ENCODE measurements around the gene KRTAP10-1.
"Not testable (repeated sequence)": the region's sequence is repeated elsewhere in the genome, so short reads cannot be mapped to it uniquely, and the experiment has no call there.

The KRTAP10-1 gene

DNA sequence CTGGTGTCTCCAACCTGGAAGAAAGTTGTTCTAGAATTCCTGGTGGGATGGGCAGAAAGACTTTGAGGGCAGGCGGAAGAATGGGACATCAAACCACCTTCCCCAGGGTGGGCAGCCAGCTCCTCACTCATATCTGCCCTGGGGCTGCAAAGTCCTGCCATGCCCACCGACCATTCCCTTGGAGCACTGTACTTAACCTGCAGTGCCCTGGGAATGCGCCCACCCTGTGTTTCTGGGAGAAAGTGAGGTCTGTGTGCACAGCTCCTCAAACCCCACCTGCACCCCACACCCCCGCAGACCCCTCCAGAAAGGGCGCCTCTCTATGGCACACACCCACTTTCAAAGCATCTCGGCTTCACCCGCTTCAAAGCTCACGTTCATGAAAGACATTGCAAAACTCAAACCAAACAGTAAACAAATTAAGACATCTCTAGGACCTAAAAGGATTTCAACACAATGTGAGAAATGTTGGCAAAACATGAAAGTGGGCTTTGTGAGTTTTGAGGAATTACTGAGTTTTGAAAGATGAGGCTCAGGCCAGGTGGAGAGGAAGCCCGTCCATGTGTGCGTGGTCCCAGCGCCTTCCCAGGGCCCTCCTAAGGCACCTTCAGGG, 25.1 kb downstream of the KRTAP10-1 start:
- no peak for DNase-seq

DNA sequence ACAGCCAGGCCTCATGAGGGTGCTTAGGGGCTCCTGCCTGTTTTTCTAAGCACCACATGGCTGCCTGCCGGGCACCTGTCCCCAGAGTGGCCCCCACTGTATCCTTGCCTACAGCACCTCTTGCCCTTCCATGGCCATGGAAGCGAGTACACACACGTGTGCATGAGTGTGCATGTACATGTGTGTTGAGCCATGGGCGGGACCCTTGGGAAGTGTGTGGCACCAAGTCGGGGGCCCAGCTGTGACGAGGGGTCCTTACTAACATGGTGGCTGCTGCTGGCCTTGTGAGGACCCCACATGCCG, 25.8 kb downstream of the KRTAP10-1 start:
- no peak for DNase-seq

DNA sequence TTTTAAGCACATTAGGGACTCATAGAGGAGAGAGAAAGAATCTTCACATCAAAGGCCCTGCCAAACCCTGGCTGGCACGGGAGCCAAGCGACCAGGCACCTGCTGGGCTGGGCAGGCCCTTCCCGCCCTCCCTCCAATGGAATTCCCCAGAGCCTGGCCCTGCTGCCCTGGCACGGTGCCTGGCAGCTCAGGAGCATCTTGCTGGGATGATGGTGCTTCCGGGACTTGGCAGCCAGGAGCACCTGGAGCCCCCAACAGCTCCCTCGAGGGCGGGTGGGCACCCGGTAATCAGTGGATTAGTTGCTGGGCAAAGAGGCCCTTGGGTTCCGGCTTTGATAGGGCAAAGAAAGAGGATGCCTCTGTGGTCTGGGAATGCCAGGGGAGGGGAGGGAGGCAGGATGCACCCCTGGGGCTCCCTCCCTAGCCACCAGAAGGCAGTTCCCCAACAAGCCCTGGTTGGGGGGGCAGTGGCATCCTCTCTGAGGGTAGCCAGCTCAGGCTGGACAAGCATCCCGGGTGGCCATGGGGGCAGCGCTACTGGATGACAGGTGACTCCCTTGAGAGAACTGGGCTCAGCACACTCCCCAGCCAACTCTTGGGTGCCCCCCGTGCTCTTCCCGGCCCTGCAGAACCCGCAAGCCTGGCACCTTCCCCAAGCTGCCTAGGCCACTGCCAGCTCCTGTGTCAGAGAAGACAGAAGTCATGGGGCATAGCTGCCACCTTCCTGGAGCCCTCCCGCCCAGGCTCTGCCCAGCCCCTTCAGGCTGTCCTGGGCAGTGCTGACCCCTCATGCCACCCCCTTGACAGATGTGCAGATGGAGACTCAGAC, 26.4 kb downstream of the KRTAP10-1 start:
- DNase-seq, result no peak

DNA sequence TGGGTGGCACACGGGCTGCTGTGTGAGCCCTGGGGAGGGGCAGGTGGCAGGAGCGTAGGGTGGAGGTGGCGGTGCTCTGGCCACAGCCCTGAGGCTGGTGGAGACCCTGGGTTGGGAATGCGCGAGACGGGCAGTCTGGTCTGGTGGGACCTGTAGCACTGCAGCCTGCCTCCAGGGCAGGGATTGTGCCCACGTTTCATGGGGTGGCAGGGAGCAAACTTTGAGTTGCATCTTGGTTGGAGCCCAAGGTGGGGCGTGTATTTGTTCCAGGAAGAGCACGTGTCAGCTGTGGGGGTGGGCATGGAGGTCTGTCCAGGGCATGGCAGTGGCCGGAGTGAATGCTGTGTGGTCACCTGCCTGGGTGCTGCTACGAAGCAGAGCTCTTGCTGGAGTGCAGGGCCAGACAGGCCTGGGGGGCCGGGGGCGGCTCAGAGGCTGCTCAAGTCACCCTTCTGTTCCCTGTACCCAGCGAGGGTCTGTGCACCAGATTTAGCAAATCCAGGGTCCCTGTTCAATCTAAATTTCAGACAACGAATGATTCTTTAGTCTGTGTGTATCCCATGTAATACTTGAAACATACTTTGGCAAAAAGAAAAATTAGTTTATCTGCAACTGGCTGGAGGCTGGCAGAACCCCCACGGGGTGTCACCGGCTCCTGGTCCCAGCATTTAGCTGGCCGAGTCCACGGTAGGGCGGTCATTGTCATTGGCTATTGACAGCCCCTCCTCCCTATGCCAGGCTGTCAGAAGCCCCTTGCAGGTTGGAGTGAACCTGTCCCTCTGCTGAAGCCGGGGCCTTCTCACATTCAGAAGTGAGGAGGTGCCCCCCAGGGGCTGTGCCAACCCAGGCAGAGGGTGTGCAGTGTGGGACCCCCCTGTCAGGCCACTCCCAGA, 27.3 kb downstream of the KRTAP10-1 start:
- no peak for DNase-seq

DNA sequence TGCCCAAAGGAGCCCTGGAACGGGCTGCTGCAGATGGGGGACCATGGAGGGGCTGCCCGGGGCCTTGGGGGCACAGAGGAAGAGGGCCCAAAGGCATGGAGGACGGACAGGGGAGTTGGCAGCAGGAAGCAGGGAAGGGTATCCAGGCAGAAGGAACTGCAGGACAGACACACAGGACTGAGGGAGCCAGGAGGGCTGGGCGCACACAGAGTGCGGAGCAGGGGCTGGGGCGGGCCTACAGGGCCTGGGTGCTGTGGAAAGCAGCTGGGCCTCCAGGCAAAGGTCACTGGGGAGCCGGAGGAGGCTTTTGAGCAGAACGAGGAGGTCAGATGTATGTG, 28.1 kb downstream of the KRTAP10-1 start:
- DNase-seq, result no peak

DNA sequence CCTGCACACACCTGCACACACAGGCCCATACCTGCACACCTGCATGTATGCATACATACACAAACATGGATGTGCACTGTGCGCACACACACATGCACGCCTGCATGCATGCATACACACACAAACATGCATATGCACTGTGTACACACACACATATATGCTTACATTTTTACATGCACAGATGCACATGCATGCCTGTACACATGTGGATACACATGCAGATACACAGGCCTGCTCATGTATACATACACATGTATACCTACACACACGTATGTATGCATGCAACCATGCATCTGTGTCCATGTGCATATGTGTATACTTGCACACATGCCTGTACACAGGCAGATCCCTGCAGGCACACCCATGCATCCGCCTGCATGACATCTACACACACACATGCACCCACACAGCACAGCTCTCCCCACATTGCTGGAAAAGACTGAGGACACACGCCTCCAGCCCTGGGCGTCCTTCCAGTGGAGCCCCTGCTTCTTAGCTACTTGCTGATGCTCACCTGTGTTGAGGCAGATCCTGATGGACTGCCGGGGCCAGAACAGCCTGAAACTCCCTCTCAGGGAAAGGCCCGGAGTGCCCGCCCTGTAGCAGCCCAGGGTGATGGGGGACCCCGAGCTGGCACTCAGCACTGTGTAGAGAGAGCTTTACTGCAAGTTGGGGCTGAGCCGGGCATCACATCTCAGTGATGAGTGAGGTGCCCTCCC, 28.6 kb downstream of the KRTAP10-1 start:
- DNase-seq, result no peak

DNA sequence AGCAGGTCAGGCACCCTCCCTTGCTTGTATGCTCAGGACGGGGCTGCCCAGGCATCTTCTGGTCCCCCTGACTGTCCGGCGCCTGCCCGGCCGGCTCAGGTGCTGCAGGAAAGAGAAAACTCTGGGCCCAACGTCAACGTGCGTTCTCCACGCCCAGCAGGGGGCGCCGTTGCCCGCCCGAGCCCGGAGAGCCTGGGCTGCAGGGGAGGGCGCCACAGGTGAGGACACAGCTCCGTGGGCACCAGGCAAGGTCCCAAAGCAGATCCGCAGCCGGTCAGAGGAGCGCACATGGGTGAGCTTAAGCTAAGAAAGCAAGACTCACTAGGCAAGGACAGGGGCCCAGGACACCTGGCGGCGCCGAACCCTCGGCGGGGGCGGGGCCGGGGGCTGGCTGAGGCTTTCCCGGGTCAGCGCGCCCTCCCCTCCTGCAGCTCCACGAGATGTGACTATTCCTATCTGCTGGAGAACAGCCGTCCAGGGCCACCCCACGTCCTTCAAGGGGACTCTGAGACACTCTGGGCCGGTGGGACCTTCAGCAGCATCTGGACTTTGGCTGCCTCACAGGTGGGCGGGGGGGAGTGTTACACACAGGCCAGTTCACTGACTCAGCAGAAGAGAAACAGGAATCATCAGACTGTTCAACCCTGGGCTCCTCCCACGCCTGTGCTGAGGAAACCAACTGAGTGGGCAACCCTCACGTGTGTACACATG, 29.3 kb downstream of the KRTAP10-1 start:
- peak; percentile 85 for DNase-seq

DNA sequence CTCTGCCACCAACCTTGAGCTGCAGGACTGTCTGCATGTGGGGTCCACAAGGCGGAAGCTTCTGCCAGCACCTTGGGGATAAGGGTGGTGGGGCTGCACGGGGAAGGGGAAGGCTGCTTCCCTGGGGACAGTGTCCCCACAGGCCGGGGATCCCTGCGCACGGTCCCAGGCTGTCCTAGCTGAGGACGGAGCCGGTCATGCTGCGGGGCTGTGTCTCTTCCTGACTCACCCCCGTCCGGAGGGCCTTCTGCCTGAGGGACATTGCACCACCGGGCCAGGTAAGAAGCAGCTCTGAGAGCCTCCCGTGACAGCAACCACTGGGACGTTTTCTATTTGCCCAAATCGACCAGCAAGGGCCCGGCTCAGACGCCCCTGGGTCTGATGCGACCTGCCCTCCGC, 29.9 kb downstream of the KRTAP10-1 start:
- no peak for DNase-seq

DNA sequence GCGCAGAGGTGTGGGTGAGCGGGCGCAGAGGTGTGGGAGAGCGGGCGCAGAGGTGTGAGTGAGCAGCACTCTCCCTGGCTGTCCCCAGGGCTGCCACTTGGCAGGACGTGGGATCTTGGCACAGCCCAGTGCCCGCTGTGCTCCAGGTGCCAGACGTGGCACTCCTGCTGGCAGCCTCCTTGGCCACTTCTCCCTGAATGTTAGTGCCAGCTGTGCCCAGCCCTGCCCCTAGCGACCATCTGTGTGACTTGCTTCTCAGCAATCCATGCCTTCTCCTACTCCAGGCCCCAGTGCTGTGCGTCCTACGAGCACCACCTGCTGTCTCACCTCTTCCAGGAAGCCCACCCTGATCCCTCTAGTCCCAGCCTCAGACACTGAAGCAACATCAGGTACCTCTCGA, 30.5 kb downstream of the KRTAP10-1 start:
- DNase-seq, result no peak

DNA sequence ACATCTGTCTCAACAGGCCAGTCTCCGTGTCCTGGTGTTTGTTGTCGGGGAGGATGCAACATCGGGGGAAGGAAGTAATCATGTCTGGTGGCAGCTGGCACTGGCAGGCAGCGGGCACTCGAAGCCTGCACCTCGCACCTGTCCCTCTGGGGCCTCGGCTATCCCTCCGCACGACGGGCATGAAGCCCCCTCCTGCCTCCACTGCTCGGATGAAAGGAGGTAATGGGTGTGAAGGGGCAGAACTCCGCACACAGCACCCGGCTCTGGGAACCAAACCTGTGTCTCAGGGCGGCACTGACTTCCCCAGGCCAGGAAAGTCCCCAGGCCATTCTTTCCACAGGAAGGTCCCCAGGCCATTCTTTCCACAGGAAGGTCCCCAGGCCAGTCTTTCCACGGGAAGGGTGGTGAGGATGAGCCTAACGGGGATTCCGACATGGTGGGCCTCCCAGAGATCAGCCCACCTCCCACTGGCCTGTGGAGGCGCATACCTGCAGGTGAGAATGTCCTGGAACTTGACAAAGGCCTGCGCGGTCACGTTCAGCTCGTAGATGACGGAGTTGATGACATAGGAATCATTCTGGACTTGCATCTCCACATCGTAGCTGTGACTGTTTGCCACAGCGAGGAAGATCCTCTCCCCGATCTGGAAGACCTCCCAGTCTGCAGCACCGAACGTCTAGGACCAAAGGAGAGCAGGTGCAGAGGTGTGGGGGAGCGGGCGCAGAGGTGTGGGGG, 31.1 kb downstream of the KRTAP10-1 start:
- no peak for DNase-seq

DNA sequence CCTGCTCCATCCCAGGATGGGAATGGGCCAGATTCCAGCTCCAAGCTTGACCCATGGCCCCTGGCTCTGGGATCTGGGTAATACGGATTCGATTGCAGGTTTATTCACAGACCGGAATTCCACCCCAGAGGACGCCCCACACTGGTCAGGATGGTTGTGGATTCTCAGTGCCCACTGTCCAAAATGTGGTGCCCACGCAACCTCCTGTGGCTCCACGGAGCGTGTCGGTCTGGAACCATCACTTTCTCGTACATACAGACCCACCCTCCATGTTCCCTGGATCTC, 31.6 kb downstream of the KRTAP10-1 start:
- DNase-seq, result no peak

DNA sequence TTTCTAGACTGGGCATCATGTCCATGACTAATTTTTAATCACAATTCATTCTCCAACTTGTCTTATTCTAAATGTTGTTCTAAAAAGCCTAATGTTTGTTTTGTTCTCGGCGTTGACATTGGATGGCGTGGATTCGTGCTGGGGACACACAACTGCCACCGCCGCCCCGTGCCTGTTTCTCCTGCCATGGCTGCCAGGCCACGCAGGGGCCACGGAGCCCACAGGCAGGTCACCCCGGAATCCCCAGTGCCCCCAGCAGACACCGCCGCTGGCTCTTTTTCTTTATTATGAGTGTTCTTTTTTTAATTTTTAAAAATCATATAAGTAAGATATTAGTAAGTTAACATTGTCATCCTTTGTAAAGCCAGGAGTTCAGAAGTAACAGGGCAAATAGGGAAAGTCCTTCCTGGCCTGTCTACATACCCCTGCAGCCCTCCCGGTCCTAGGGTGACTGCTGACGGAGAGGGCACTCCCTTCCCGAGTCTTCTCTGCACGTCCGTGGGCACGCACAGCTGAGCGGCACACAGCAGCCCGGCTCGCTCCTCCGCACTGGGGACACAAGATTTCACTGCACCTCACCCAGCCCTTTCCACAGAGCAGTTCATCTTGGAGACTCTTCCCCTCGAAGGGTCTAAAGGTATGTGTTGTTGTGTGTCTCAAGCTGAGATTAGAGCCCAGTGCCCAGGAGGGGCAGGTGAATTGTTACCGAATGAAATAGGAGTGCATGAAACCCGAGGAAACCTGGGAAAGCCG, 32.1 kb downstream of the KRTAP10-1 start:
- DNase-seq, result no peak

DNA sequence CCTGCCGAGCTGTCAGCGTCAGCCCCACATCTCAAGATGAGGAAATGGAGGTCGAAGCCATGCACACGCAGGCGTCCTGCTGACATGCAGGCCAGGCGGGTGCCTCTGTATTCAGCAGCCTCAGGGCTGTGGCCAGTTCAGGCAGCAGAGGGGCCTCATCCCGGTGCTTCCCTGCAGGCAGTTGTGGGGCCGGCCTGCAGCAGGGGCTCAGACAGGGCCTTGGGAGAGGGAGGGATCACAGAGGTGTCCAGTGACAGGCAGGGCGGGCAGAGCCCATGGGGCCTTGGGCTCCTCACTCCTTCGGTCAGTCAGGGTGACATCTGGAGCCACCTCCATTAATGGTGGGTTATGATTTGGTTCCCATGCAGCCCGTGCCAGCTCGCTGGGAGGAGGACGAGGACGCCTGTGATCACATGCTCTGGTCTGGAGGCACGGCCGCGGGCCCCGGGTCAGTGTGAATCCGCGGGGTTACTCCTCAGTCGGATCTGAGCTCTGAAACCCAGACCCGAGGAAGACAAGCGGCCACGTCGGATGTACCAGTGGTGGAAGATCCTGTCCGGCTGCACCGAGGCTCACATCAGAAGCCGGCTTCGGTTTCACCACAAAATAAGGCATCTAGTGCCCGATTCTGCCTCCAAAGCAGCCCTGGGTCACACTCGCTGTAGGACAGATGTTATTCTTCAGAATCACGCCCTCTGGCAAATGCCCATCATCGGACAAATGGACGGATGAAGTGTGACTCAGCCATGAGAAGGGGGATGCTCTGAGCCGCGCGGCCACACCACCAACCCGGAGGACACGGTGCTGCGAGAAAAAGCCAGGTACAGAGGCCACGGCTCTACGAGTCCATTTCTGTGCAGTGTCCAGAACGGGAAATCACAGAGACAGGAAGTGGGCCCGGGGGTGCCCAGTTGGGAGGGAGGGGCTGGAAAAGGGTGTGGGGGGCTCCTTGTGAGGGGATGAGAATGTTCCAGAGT, 33.4 kb downstream of the KRTAP10-1 start:
- DNase-seq, result no peak

DNA sequence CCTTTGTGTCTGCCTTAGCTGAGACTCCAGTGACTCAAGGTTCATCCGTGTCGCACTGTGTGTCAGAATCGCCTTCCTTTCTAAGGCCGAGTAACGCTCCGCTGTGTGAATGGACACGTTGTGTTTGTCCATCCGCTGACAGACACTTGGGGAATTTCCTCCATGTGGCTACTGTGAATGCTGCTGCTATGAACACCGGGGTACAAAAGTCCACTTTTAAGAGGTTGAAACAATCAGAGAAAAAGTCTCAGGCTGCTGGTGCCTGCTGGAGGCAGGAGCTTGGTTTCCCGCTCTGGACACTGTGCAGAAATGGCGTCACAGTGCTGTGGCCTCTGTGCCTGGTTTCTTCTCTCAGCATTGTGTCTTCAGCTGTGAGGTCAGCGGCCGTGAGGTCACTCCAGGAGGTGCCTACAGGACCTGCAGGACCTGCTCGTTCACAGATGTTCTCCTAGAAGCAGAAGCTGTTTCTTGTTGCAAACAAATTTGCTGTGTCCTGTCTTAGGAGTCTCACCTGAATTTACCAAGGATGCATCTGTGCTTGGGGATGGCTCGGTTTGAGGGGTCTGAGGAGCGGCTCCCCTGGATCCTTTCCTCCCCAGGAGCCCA, 34.2 kb downstream of the KRTAP10-1 start:
- DNase-seq, result no peak

DNA sequence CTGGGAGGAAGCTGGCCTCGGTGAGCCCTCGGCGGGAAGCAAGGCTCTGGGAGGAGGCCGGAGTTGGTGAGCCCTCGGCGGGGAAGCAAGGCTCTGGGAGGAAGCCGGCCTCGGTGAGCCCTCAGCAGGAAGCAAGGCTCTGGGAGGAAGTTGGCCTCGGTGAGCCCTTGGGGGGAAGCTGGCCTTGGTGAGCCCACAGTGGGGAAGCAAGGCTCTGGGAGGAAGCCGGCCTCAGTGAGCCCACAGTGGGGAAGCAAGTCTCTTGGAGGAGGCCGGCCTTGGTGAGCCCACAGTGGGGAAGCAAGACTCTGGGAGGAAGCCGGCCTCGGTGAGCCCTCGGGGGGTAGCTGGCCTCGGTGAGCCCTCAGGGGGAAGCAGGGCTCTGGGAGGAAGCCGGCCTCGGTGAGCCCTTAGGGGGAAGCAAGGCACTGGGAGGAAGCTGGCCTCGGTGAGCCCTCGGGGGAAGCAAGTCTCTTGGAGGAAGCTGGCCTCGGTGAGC, 36.0 kb downstream of the KRTAP10-1 start:
- no peak for DNase-seq

DNA sequence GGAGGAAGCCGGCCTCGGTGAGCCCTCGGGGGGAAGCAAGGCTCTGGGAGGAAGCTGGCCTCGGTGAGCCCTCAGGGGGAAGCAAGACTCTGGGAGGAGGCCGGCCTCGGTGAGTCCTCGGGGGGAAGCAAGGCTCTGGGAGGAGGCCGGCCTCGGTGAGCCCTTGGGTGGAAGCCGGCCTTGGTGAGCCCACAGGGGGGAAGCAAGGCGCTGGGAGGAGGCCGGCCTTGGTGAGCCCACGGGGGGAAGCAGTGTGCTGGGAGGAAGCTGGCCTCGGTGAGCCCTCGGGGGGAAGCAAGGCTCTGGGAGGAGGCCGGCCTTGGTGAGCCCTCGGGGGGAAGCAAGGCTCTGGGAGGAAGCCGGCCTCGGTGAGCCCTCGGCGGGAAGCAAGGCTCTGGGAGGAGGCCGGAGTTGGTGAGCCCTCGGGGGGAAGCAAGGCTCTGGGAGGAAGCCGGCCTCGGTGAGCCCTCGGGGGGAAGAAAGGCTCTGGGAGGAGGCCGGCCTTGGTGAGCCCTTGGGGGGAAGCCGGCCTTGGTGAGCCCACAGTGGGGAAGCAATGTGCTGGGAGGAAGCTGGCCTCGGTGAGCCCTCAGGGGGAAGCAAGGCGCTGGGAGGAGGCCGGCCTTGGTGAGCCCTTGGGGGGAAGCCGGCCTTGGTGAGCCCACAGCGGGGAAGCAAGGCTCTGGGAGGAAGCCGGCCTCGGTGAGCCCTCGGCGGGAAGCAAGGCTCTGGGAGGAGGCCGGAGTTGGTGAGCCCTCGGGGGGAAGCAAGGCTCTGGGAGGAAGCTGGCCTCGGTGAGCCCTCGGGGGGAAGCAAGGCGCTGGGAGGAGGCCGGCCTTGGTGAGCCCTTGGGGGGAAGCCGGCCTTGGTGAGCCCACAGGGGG, 36.7 kb downstream of the KRTAP10-1 start:
- not testable (repeated sequence) for DNase-seq

DNA sequence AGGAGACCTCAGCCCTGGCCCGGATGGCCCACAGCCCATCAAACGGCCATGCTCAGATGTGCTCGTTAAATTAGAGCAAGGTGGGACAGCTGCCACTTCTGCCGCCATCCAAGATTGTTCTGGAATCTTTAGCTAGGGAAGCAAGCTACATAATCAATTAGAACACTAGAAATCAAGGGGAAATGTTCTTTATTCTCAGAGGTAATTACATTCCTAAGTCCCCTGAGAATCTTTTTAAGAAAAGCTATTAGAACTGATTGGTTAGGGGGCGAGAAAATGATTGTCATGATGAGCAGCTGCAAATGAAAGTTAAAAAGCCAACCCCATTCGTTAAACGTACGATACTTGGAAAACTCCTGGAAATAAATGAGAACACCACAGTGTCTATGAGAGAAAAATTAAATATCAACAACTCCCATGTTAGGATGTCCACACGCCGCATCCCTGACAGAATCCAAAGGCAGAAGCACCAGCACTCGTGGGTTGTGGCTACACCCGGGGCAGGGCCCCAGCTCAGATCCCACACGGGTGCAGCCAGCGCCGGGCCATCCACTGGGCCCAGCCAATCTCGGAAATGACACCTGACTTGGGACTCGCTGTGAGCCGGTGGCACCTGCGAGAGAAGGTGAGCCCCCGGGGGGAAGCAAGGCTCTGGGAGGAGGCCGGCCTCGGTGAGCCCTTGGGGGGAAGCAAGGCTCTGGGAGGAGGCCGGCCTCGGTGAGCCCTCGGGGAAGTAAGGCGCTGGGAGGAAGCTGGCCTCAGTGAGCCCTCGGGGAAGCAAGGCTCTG, 37.6 kb downstream of the KRTAP10-1 start:
- DNase-seq, result no peak

DNA sequence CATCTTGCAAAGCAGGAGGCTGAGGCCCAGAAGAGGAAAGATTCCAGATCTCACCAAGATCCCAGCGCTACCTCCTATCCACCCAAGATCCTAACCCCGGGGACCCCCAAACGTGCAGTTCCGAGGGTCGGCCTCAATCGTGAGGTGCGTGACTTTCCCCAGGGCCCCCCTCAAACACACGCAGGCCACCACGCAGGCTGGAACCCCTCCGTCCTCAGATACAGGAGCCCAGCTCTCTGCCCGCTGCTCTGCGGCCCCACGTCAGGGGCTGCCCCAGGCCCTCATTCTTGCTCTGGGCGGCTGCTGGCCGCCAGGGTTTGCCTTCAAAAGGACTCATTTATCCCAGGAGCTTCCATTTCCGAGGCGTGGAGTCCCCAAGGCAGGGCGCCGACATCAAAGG, 39.9 kb downstream of the KRTAP10-1 start:
- DNase-seq, result no peak
